M059J (cell line): ENCODE results near the gene PDIA3. TPM values are rescaled to one million over a fixed set of nuclear protein-coding genes. Genes with fewer than 3 reads are reported as not detected.
"Not testable (repeated sequence)": the region's sequence is repeated elsewhere in the genome, so short reads cannot be mapped to it uniquely, and the experiment has no call there.

Experiments
- DNase-seq: peaks from one replicate; pipeline ENCODE4 v3.0.0-alpha.2; 2012; ENCODE audit warnings: low read depth
- total RNA-seq: library from RNA; depleted of rRNA; stranded (reverse); fragments of >200 nt; shearing (Covaris generic); gene quantifications from 2 replicates; pipeline ENCODE4 v1.2.3, GENCODE V29; 2014

The PDIA3 gene
- total RNA-seq, 1 experiment from 2014 or later: 341 TPM

GRCh38 chr15:43776718-43777266 lies 30.6 kb downstream of the PDIA3 start, which contains the start of gene ELL3:
Gene ELL3, minus strand, starts transcription at chr15:43776966. Its CDS starts 65 bp downstream, at chr15:43776901.
- peak; percentile 76 for DNase-seq

DNA sequence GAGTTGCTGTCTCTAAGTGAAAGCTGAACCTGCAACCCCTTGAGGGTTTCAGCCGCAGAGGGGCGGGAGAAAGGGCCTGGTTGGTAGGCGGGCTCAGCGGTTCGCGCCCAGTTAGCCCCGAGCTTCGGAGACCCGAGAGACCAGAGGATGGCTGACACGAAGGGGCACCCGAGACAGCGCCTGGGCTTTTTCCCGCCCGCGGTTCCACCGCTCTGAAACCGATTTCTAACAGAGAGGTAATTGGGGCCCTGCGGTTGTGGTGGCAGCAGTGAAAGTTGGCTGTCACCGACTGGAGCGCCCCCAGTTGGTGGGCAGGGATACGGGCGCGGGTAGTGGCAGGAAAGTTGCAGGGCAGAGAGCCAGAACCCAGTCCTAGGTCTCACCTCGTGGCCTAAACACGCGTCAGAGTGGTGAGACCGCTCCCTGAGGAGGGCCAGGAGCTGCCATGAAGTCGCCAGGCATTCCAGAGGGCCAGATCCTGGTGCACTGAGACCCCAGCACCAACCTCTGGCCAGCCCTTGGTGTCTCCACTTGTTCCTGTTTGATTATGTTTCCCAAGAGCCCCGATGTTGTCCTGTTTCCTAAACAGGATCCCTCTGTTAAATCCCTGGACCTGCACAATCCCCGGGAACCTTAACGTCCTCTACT lies 31.2 kb downstream of the PDIA3 start:
- DNase-seq: peak; percentile 73

GRCh38 chr15:43779016-43779415 lies 32.8 kb downstream of the PDIA3 start:
- no peak for DNase-seq

- no peak for DNase-seq
Observed at GRCh38 chr15:43789409-43789808, 43.2 kb downstream of the PDIA3 start.

DNA sequence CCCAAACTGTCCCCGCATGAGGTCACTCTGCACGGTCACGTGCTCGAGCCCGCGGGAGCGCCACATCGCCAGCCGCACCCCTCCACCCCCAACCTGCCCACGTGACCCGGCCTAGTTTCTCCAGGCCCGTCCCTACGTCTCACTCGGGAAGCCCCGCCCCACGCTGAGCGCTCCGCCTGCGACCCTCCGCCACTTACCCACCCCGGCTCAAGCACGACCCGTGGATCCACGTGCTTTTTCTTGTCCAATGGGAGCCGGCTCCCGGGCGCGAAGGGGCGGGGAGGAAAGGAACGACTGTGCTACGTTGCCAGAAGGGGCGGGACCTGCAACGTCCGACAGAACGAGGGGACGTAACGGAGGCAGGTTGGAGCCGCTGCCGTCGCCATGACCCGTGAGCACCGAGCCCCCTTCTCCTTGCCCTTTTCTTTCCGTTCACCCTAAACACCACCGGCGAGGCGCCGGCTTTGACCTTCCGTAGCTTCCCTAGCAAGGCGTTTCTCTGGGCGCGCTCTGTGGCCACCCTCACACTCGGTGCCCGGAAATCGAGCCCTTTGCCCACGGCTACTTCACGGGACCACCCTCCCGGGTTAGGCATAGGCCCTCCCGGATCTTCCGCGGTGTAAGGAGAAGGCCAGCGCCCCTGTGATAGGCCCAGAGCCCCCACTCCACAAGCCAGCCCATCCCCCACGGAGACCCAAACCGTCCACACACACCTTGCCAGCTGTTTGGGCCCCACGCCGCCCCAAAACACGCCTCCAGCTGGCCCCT lies 45.9 kb downstream of the PDIA3 start, which contains the start of gene SERF2:
SERF2 (plus strand) TSS at position 328 of the 768 bp plus-strand sequence; CDS start at position 385, 57 bp downstream.
- DNase-seq: peak; percentile 98

GRCh38 chr15:43792761-43793476 lies 46.7 kb downstream of the PDIA3 start:
- DNase-seq: no peak

- DNase-seq: no peak
Observed at GRCh38 chr15:43793647-43794046, 47.4 kb downstream of the PDIA3 start.

GRCh38 chr15:43794269-43795037 lies 48.2 kb downstream of the PDIA3 start:
- DNase-seq: peak; percentile 55

- DNase-seq: no peak
Observed at GRCh38 chr15:43795197-43795596, 49.0 kb downstream of the PDIA3 start.

DNA sequence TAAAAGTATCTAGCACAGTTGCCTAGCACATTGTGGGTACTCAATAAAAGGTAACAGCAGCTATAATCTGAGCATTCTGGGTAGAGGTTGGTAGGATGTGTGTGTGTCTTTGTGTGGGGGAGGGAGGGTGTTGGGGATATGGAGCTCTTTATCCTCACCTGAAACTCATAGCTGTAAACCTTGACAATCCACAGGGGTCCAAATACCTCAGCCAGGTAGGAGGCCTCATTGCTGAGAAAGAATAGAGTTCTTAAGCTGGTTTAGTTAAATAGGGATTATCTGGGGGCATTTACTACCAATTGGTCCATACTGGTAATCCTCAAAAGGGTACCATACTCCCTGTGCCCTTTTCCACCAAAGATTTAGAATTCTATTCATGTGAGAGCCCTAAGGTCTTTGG lies 49.8 kb downstream of the PDIA3 start:
- DNase-seq: no peak

GRCh38 chr15:43796566-43796965 lies 50.3 kb downstream of the PDIA3 start:
- DNase-seq: no peak

DNA sequence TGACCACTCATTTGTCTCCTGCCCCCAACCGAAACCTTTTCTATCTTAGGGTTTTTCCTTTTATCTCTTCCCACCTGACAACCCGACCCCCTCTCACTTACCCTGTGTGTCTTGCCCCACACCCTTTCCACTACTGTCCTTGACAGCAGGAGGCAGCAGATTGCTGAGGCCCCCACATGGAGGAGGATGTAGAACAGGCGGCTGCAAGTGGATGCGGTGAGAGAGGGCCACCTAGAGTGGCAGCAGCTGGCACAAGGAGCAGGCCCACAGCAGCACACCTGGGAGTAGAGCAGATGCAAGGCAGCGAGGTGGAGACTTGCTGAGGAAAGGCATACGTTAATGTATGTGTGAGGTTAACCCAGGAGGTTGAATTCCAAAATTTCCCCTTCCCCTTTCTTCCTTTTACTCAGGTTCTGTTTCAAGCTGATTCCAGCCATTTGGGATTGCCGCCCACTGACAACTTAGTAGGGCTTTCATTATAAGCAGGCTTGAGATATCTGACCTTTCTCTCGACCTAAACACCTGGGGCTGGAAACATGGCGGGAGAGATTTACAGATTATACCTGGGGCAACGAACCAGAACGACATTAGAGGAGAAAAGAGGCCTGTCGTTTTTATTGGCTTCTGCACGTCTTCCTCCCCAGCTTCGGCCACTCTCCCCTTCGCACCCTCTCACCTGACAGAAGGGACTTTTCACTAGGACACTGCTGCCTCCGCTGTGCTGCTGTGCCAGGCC lies 53.1 kb downstream of the PDIA3 start:
- no peak for DNase-seq

GRCh38 chr15:43799945-43800285 lies 53.7 kb downstream of the PDIA3 start, which contains the start of gene SERINC4:
Gene SERINC4, minus strand, starts transcription at chr15:43800220. Its CDS starts 234 bp downstream, at chr15:43799986.
- DNase-seq: no peak

GRCh38 chr15:43800286-43801141 lies 54.3 kb downstream of the PDIA3 start, which contains the start of gene HYPK:
Gene HYPK, plus strand, starts transcription at chr15:43800599. Its CDS starts 24 bp downstream, at chr15:43800623.
- peak; percentile 86 for DNase-seq

- DNase-seq: not testable (repeated sequence)
Observed at GRCh38 chr15:43802676-43803075, 56.4 kb downstream of the PDIA3 start.

GRCh38 chr15:43808435-43808950 lies 62.3 kb downstream of the PDIA3 start:
- DNase-seq: no peak

DNA sequence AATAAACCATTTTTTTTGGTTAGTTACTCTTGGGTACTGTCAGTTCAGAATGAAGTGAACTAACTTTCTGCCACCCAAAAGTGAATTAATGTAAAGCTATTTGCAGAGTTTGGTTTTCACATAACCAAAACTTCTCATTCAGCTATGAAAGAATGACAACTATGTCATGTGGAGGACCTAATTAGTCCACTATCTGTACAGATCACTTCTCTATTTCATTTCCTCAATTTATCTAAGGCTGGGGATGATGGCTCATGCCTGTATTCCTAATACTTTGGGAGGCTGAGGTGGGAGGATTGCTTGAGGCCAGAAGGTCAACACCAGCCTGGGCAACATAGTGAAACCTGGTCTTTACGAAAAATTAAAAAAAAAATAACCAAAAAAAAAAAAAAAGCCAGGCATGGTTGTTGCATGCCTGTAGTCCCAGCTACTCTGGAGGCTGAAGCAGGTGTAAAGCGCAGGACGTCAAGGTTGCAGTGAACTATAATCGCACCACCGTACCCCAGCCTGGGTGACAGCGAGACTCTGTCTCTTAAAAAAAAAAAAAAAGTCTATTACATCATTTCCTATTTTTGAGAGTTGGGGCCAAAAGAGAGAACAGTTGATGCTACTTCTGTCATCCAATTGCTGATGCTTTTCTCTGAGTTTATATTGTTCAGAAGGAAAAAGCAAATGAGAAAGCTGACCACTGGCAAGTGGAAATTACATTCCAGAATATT lies 62.9 kb downstream of the PDIA3 start:
- no peak for DNase-seq

DNA sequence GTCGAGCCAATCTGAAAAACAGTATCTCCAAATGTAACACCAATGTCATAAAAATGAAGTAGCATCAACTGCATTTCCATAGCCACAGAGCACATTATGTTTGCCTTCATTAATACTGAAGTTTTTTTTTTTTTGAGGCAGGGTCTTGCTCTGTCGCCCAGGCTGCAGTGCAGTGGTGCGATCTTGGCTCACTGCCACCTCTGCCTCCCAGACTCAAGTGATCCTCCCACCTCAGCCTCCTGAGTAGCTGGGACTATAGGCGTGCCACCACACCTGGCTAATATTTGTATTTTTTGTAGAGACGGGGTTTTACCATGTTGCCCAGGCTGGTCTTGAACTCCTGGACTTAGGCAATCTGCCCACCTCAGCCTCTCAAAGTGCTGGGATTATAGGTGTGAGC lies 68.8 kb downstream of the PDIA3 start:
- DNase-seq: not testable (repeated sequence)

- DNase-seq: no peak
Observed at GRCh38 chr15:43821505-43821904, 75.3 kb downstream of the PDIA3 start.
